H1 (cell line): Measurements from ENCODE around the gene RDH5. TPM values are rescaled to one million over a fixed set of nuclear protein-coding genes. Genes with fewer than 3 reads are reported as not detected.

Experiments
- CTCF ChIA-PET: fragments of 300-600 bp; sonication (Branson Sonifier 250); formaldehyde crosslinking; loops from one replicate; lab custom pipeline; 2021; ENCODE audit not compliant: partially characterized antibody; lab: Charles Lee
- POLR2A ChIA-PET: fragments of 300-600 bp; sonication (Branson Sonifier 250); formaldehyde crosslinking; loops from one replicate; lab custom pipeline; 2021; ENCODE audit warnings: inconsistent platforms; ENCODE audit not compliant: partially characterized antibody; lab: Charles Lee
- DNase-seq, 2 experiments: peaks; one replicate each; pipeline versions ENCODE4 v3.0.0 to v3.0.0-alpha.2; 2010 to 2022; ENCODE audit warnings: low spot score in 2 of 2, low read depth in 1 of 2, mixed read lengths in 1 of 2
- FAIRE-seq: peaks from 2 replicates; lab custom pipeline; 2011; peaks lifted over from hg19 to GRCh38; lab: Jason Lieb, UNC
- H2AFZ ChIP-seq: 2 replicates; pipeline ENCODE4 v1.8.1; 2012; ENCODE audit warnings: low read length, inconsistent platforms
- H2AK5ac ChIP-seq: 2 replicates; pipeline ENCODE4 v1.6.1; 2013; ENCODE audit warnings: low read depth, low read length
- H2BK120ac ChIP-seq: replicated peaks from 2 replicates; pipeline ENCODE3; 2013; ENCODE audit warnings: low read depth, low read length, inconsistent platforms
- H2BK12ac ChIP-seq: 2 replicates; pipeline ENCODE4 v1.6.1; 2013; ENCODE audit warnings: low read depth, low read length
- H2BK15ac ChIP-seq: 2 replicates; pipeline ENCODE4 v1.6.1; 2013; ENCODE audit warnings: low read length
- H2BK20ac ChIP-seq: 2 replicates; pipeline ENCODE4 v1.6.1; 2013; ENCODE audit warnings: low read length
- H2BK5ac ChIP-seq: 2 replicates; pipeline ENCODE4 v1.6.1; 2013; ENCODE audit warnings: low read depth, low read length
- H3K14ac ChIP-seq: 2 replicates; pipeline ENCODE4 v1.6.1; 2013; ENCODE audit warnings: inconsistent platforms; ENCODE audit not compliant: insufficient read length
- H3K18ac ChIP-seq: 2 replicates; pipeline ENCODE4 v1.6.1; 2013; ENCODE audit warnings: low read length; ENCODE audit errors: extremely low read depth
- H3K23ac ChIP-seq: 2 replicates; pipeline ENCODE4 v1.6.1; 2013; ENCODE audit warnings: inconsistent platforms; ENCODE audit not compliant: insufficient read length
- H3K23me2 ChIP-seq: 2 replicates; pipeline ENCODE4 v1.6.1; 2013; ENCODE audit warnings: low read depth, low read length
- H3K27ac ChIP-seq: 2 replicates; pipeline ENCODE4 v1.6.1; 2011; ENCODE audit warnings: low read depth, low read length, inconsistent platforms
- H3K27me3 ChIP-seq, 4 experiments: replicated peaks in 1 of 4; 1 replicate in 1 of 4; 2 replicates in 3 of 4; pipeline versions ENCODE4 v1.6.1 to v1.8.1; 2011 to 2013; ENCODE audit warnings: low read length in 3 of 4, mild to moderate bottlenecking in 3 of 4, inconsistent platforms in 2 of 4, mixed read lengths in 2 of 4, moderate library complexity in 1 of 4; ENCODE audit not compliant: control insufficient read depth in 3 of 4, insufficient read depth in 3 of 4; ENCODE audit errors: extremely low read depth in 1 of 4
- H3K36me3 ChIP-seq, 4 experiments: 2 replicates each; pipeline versions ENCODE4 v1.6.1 to v1.8.1; 2011 to 2013; ENCODE audit warnings: mild to moderate bottlenecking in 4 of 4, low read length in 3 of 4, moderate library complexity in 2 of 4, control low read depth in 1 of 4, inconsistent platforms in 1 of 4; ENCODE audit not compliant: insufficient read depth in 4 of 4, control insufficient read depth in 2 of 4
- H3K4ac ChIP-seq: replicated peaks from 2 replicates; pipeline ENCODE3; 2013; ENCODE audit warnings: low read length, low read depth, mixed read lengths, inconsistent platforms; ENCODE audit not compliant: insufficient read length
- H3K4me1 ChIP-seq, 4 experiments: replicated peaks in 1 of 4; 1 replicate in 1 of 4; 2 replicates in 3 of 4; pipeline versions ENCODE4 v1.6.1 to v1.8.1; 2011 to 2013; ENCODE audit warnings: low read length in 3 of 4, inconsistent platforms in 2 of 4, mixed read lengths in 1 of 4; ENCODE audit not compliant: insufficient read depth in 4 of 4, control insufficient read depth in 3 of 4
- H3K4me2 ChIP-seq, 2 experiments: 2 replicates each; pipeline versions ENCODE4 v1.6.1 to v1.8.1; 2011 to 2013; ENCODE audit warnings: low read depth in 2 of 2, low read length in 2 of 2, control low read depth in 1 of 2, inconsistent platforms in 1 of 2, mild to moderate bottlenecking in 1 of 2; ENCODE audit not compliant: insufficient read depth in 1 of 2
- H3K4me3 ChIP-seq, 4 experiments: fragments of 200-600, 300-600 bp in 1 of 4; sonication (generic), shearing (Covaris generic), sonication (Bioruptor Twin) in 1 of 4; 2 replicates each; pipeline versions ENCODE4 v1.5.1 to v1.8.1; 2011 to 2016; ENCODE audit warnings: low read length in 4 of 4, low read depth in 3 of 4, control low read depth in 2 of 4, inconsistent platforms in 2 of 4, mild to moderate bottlenecking in 2 of 4, mixed read lengths in 1 of 4, moderate library complexity in 1 of 4; ENCODE audit not compliant: insufficient read depth in 2 of 4; ENCODE audit errors: extremely low read depth in 1 of 4
- H3K56ac ChIP-seq: replicated peaks from 2 replicates; pipeline ENCODE3; 2013; ENCODE audit warnings: low read depth, mild to moderate bottlenecking, mixed read lengths, low read length, inconsistent platforms; ENCODE audit not compliant: insufficient read length
- H3K79me1 ChIP-seq: 2 replicates; pipeline ENCODE4 v1.6.1; 2013; ENCODE audit warnings: low read depth, low read length, control low read depth
- H3K79me2 ChIP-seq, 2 experiments: 2 replicates each; pipeline versions ENCODE4 v1.6.1 to v1.8.1; 2012 to 2013; ENCODE audit warnings: low read length in 2 of 2, mild to moderate bottlenecking in 2 of 2, inconsistent platforms in 1 of 2; ENCODE audit not compliant: insufficient read depth in 2 of 2, control insufficient read depth in 1 of 2
- H3K9ac ChIP-seq, 4 experiments: replicated peaks in 1 of 4; 1 replicate in 1 of 4; 2 replicates in 3 of 4; pipeline versions ENCODE4 v1.6.1 to v1.8.1; 2011 to 2013; ENCODE audit warnings: low read depth in 3 of 4, low read length in 3 of 4, control low read depth in 2 of 4, mild to moderate bottlenecking in 2 of 4, moderate library complexity in 2 of 4, inconsistent platforms in 1 of 4; ENCODE audit errors: extremely low read depth in 1 of 4
- H3K9me3 ChIP-seq, 2 experiments: 2 replicates each; pipeline versions ENCODE4 v1.6.1 to v1.8.1; 2012 to 2013; ENCODE audit warnings: mild to moderate bottlenecking in 2 of 2, moderate library complexity in 2 of 2, control low read depth in 1 of 2, inconsistent platforms in 1 of 2, low read depth in 1 of 2, low read length in 1 of 2, mixed read lengths in 1 of 2; ENCODE audit not compliant: insufficient read depth in 2 of 2
- H4K20me1 ChIP-seq, 2 experiments: replicated peaks in 1 of 2; 2 replicates each; pipeline versions ENCODE3 to v1.8.1; 2011 to 2013; ENCODE audit warnings: inconsistent platforms in 2 of 2, low read length in 2 of 2, mild to moderate bottlenecking in 1 of 2; ENCODE audit not compliant: insufficient read depth in 2 of 2, control insufficient read depth in 1 of 2
- H4K5ac ChIP-seq: 2 replicates; pipeline ENCODE4 v1.6.1; 2013; ENCODE audit warnings: low read length, low read depth, mixed read lengths, inconsistent platforms; ENCODE audit not compliant: insufficient read length
- H4K8ac ChIP-seq: 2 replicates; pipeline ENCODE4 v1.8.0; 2013; ENCODE audit warnings: mild to moderate bottlenecking, moderate library complexity, low read length, inconsistent platforms; ENCODE audit not compliant: insufficient read depth; ENCODE audit errors: extremely low read depth
- H4K91ac ChIP-seq: replicated peaks from 2 replicates; pipeline ENCODE3; 2013; ENCODE audit warnings: low read length, mixed read lengths, inconsistent platforms; ENCODE audit not compliant: insufficient read length
- BCL11A ChIP-seq, 2 experiments: IDR thresholded peaks; one replicate each; pipeline ENCODE4 v1.6.1; 2011; ENCODE audit warnings: low read depth in 2 of 2, low read length in 2 of 2, mild to moderate bottlenecking in 2 of 2
- BRCA1 ChIP-seq: IDR thresholded peaks from 2 replicates; pipeline ENCODE4 v1.6.1; 2012; ENCODE audit warnings: low read depth, low read length, improper control_type of control experiment
- CHD1 ChIP-seq: IDR thresholded peaks from 2 replicates; pipeline ENCODE4 v1.6.1; 2012; ENCODE audit warnings: low read depth, low read length, improper control_type of control experiment
- EP300 ChIP-seq, 2 experiments: IDR thresholded peaks; 1 replicate in 1 of 2; 2 replicates in 1 of 2; pipeline ENCODE4 v1.6.1; 2011 to 2012; ENCODE audit warnings: low read depth in 2 of 2, low read length in 2 of 2, mild to moderate bottlenecking in 2 of 2, borderline replicate concordance in 1 of 2, inconsistent platforms in 1 of 2, moderate library complexity in 1 of 2
- GTF2F1 ChIP-seq: IDR thresholded peaks from 2 replicates; pipeline ENCODE4 v1.6.1; 2012; ENCODE audit warnings: low read depth, low read length, improper control_type of control experiment, borderline replicate concordance
- KDM1A ChIP-seq: fragments of 200-600, 300-600 bp; sonication (generic); IDR thresholded peaks from 2 replicates; pipeline ENCODE4 v1.7.1; 2016; ENCODE audit warnings: mild to moderate bottlenecking, low read length, borderline replicate concordance
- KDM5A ChIP-seq: fragments of 200-600 bp; IDR thresholded peaks from 2 replicates; pipeline ENCODE4 v1.7.1; 2012; ENCODE audit warnings: mild to moderate bottlenecking, low read length, inconsistent platforms, mixed read lengths
- NRF1 ChIP-seq: IDR thresholded peaks from 2 replicates; pipeline ENCODE4 v1.6.1; 2011; ENCODE audit warnings: mild to moderate bottlenecking, low read depth, low read length, improper control_type of control experiment
- RFX5 ChIP-seq: IDR thresholded peaks from 2 replicates; pipeline ENCODE4 v1.6.1; 2011; ENCODE audit warnings: low read depth, low read length, improper control_type of control experiment, borderline replicate concordance
- RNF2 ChIP-seq: fragments of 200-900, 300-1000 bp; sonication (generic); IDR thresholded peaks from 2 replicates; pipeline ENCODE4 v1.7.1; 2016; ENCODE audit warnings: borderline replicate concordance, low read depth, mild to moderate bottlenecking, antibody characterized with exemption, low read length; ENCODE audit not compliant: poor library complexity, severe bottlenecking; ENCODE audit errors: missing control alignments
- SIN3A ChIP-seq, 2 experiments: IDR thresholded peaks in 1 of 2; conservative IDR thresholded peaks in 1 of 2; 2 replicates each; pipeline ENCODE4 v1.6.1; 2011 to 2012; ENCODE audit warnings: low read length in 2 of 2, improper control_type of control experiment in 1 of 2, low read depth in 1 of 2, mild to moderate bottlenecking in 1 of 2
- SP2 ChIP-seq: IDR thresholded peaks from 2 replicates; pipeline ENCODE4 v1.6.1; 2012; ENCODE audit warnings: mild to moderate bottlenecking, low read length, inconsistent platforms
- WGBS, 2 experiments: shearing (Covaris generic) in 1 of 2; methylation state at CpG; one replicate each; pipeline versions ENCODE4 v1.1.6 to v1.1.7; 2013 to 2015; ENCODE audit warnings: low lambda C conversion rate in 2 of 2, mixed read lengths in 2 of 2, inconsistent platforms in 1 of 2, low coverage in 1 of 2, missing lambda C conversion rate in 1 of 2; ENCODE audit not compliant: insufficient replicate concordance in 2 of 2, insufficient coverage in 1 of 2, insufficient read length in 1 of 2; ENCODE audit errors: extremely low coverage in 1 of 2, missing lambda C conversion rate in 1 of 2; 5-methylcytosine and 5-hydroxymethylcytosine counted together
- polyA plus RNA-seq, 7 experiments: library from polyadenylated mRNA; depleted of rRNA in 3 of 7; stranded (reverse) in 5 of 7; unstranded in 2 of 7; fragments of >200 nt in 5 of 7; fragments of 200-250 nt in 2 of 7; gene quantifications; 1 replicate in 5 of 7; 2 replicates in 1 of 7; 4 replicates in 1 of 7; pipeline versions ENCODE4 v1.2.1 to v1.2.3, GENCODE V29; 2011 to 2013; ENCODE audit warnings: missing spikeins in 2 of 7, mixed read lengths in 2 of 7
- total RNA-seq: library from RNA; stranded (reverse); fragmentation: NEBNext Ultra II Directional; extraction: Animal tissue kit (Norgen Biotek cat#: 25700); gene quantifications from 2 replicates; pipeline ENCODE4 v1.2.1, GENCODE V29; 2021

The RDH5 gene
- total and polyA plus RNA-seq, 2 of the 8 experiments (the other 6 are each of a cell fraction or from before 2014, with no cell fraction given), result 4.2 to 6.0 TPM

GRCh38 chr12:55715169-55715764, 4.9 kb upstream of the RDH5 start:
- peak overlapping the region; percentile 52 for H2AFZ ChIP-seq
- H3K79me1 ChIP-seq, result peaks cover 5% of the 10 kb centered on the region
- no peak overlapping the region for H2BK120ac ChIP-seq
- FAIRE-seq (no peak), DNase-seq (no peak)
- H3K4me2 ChIP-seq, result peak overlapping the region; percentile 87 to 89
- H3K23ac ChIP-seq, result no peak overlapping the region
- H3K27ac ChIP-seq, result no peak overlapping the region
- peak overlapping the region; percentile 53; the same call in 1 of the 2 replicates for H4K8ac ChIP-seq
- H3K56ac ChIP-seq, result no peak overlapping the region
- no peak overlapping the region for H4K5ac ChIP-seq
- peaks cover 0 to 9% of the 10 kb centered on the region in 2 experiments; a peak in 1 of 4 replicates for H3K79me2 ChIP-seq
- H3K14ac ChIP-seq, result no peak overlapping the region
- POLR2A ChIA-PET, result interaction anchor here (0.7 to 8.3 kb wide), 14 partner anchors 8 to 708 kb away, joined by 3 to 103 read pairs (median 4); partner anchors contain the start of genes CD63, ITGA7 and MMP19
- no peaks in the 10 kb centered on the region for H3K36me3 ChIP-seq
- peaks cover 10 to 25% (median 19%) of the 10 kb centered on the region in 4 experiments for H3K4me1 ChIP-seq
- H3K9ac ChIP-seq, result peak overlapping the region in 1 of 4 experiments; percentile 74; a peak in 3 of 7 replicates
- 0 out of 2 replicates have a peak overlapping the region, but pooled peaks have one; percentile 40 for H3K18ac ChIP-seq
- peak overlapping the region; percentile 77 to 95 (median 87) for H3K4me3 ChIP-seq
- no peak overlapping the region; the same call in none of the 2 replicates for H2BK5ac ChIP-seq
- peaks cover 12% of the 10 kb centered on the region for H3K23me2 ChIP-seq
- H3K27me3 ChIP-seq, result no peaks in the 10 kb centered on the region; a peak in 2 of 7 replicates
- no peak overlapping the region for H2BK20ac ChIP-seq
- 71% methylated on average over 7 of the region's 7 CpGs; no CpG with 5 or more reads in 1 of the 2 experiments for WGBS, 2 experiments
- H2BK12ac ChIP-seq, result no peak overlapping the region
- H4K20me1 ChIP-seq, result no peaks in the 10 kb centered on the region
- H2AK5ac ChIP-seq, result no peak overlapping the region
- no peak overlapping the region for H3K4ac ChIP-seq
- CTCF ChIA-PET, result interaction anchor here (0.5 to 11.1 kb wide), 11 partner anchors 9 to 954 kb away, joined by 3 to 229 read pairs (median 3); partner anchors contain the start of genes CD63 and ITGA7
- no peaks in the 10 kb centered on the region for H3K9me3 ChIP-seq
- H2BK15ac ChIP-seq, result peak overlapping the region; percentile 75; the same call in 1 of the 2 replicates
- no peak overlapping the region for H4K91ac ChIP-seq
- no peak for TF ChIP-seq RNF2
- no peak for TF ChIP-seq NRF1
- no peak for TF ChIP-seq BCL11A (IDR thresholded peaks at IDR 0.05; ENCODE audit: low read depth in 2 of 2, low read length in 2 of 2)
- no peak for TF ChIP-seq SIN3A (conservative IDR thresholded peaks at IDR 0.05 in 1 of 2, IDR thresholded peaks at IDR 0.05 in 1 of 2; ENCODE audit: low read depth in 1 of 2, low read length in 2 of 2)
- TF ChIP-seq KDM5A, result no peak
- no peak for TF ChIP-seq SP2
- no peak for TF ChIP-seq EP300 (IDR thresholded peaks at IDR 0.05; ENCODE audit: borderline replicate concordance in 1 of 2, low read depth in 2 of 2, low read length in 2 of 2)
- TF ChIP-seq GTF2F1, result no peak
- TF ChIP-seq RFX5, result no peak
- no peak for TF ChIP-seq BRCA1
- TF ChIP-seq CHD1, result no peak
- TF ChIP-seq KDM1A, result no peak
